GM10248 (cell line): ENCODE data around the gene AKT3.

Experiments used
- CTCF ChIA-PET: fragments of 300-600 bp; sonication (Branson Sonifier 250); formaldehyde crosslinking; extraction: SDS; loops from one replicate; lab custom pipeline; 2021; ENCODE audit warnings: antibody characterized with exemption; lab: Yijun Ruan, JAX
- POLR2A ChIA-PET: fragments of 350-650 bp; sonication (Branson Sonifier 250); formaldehyde crosslinking; extraction: SDS; loops from one replicate; lab custom pipeline; 2020; ENCODE audit warnings: antibody characterized with exemption; lab: Yijun Ruan, JAX
- DNase-seq: peaks from one replicate; pipeline ENCODE4 v3.0.0; 2012; ENCODE audit errors: extremely low spot score
- TF ChIP-seq, protein P1 (sequence below): IDR thresholded peaks from 2 replicates; pipeline ENCODE4 v1.5.1; 2012; ENCODE audit warnings: mild to moderate bottlenecking, low read depth; ENCODE audit errors: extremely low read depth, missing control alignments, control extremely low read depth

AKT3 gene

DNA sequence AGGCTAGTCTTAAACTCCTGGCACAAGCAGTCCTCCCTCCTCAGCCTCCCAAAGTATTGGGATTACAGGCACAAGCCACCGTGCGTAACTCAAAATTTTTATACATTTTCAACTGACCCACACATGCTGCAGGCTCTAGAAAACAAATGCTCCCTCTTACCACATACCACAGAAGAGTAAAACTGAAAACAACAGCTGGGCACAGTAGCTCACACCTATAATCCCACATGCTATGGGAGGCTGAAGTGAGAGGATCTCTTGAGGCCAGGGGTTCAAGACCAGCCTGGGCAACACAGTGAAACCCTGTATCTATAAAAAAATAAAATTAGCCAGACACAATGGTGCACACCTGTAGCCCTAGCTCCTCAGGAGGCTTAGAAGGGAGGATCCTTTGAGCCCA is 56.7 kb downstream of the AKT3 start:
- ChIA-PET POLR2A (no interaction called here), CTCF (interaction anchor here (1.3 to 1.5 kb wide), 2 partner anchors 9 to 10 kb away, joined by 3 to 5 read pairs; no protein-coding TSS in a partner anchor)
- TF ChIP-seq, protein P1, sequence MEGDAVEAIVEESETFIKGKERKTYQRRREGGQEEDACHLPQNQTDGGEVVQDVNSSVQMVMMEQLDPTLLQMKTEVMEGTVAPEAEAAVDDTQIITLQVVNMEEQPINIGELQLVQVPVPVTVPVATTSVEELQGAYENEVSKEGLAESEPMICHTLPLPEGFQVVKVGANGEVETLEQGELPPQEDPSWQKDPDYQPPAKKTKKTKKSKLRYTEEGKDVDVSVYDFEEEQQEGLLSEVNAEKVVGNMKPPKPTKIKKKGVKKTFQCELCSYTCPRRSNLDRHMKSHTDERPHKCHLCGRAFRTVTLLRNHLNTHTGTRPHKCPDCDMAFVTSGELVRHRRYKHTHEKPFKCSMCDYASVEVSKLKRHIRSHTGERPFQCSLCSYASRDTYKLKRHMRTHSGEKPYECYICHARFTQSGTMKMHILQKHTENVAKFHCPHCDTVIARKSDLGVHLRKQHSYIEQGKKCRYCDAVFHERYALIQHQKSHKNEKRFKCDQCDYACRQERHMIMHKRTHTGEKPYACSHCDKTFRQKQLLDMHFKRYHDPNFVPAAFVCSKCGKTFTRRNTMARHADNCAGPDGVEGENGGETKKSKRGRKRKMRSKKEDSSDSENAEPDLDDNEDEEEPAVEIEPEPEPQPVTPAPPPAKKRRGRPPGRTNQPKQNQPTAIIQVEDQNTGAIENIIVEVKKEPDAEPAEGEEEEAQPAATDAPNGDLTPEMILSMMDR = no peak
- no peak for DNase-seq

DNA sequence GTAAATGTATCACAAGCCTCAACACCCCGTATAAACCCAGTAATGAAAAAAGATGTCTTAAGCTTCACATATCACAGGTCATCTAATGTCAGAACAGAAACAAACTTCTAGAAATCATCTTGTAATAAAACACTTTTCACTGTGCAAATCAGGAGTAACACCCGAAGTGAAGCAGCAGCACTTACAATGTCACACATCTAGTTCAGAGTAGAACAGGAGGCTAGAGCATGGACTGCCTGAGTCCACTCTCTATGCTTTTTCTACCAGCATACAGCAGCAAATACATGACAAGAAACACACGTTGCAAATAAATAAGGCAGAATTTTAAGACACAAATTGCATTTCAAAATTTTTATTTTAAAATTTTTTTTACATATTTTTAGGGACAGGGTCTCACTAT is 57.2 kb downstream of the AKT3 start:
- CTCF ChIA-PET = interaction anchor here (0.8 to 1.5 kb wide), 6 partner anchors 9 to 508 kb away, joined by 3 to 5 read pairs (median 3); no protein-coding TSS in a partner anchor
- TF ChIP-seq, protein P1 = no peak
- POLR2A ChIA-PET = no interaction called here
- no peak for DNase-seq

DNA sequence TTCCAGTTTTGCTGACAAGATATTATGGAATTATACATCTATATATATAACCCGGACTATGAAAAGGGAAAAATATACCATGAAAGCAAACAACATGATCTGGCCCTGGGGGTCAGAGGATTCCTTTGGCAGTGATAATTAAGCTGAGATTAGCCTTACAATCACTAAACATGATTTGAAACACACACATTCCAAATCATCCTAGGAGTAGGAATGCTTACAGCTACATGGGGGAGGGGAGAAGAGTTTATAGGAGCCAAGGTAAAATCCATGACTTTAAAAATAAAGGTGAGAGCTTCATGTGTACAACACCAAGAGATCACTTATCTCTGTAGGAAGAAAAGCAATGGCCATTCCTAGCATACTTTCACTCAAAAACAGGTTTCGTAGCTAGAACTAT is 57.6 kb downstream of the AKT3 start:
- no peak for DNase-seq
- ChIA-PET POLR2A (no interaction called here), CTCF (interaction anchor here (0.8 to 1.5 kb wide), 6 partner anchors 9 to 508 kb away, joined by 3 to 5 read pairs (median 3); no protein-coding TSS in a partner anchor)
- TF ChIP-seq, protein P1 = no peak

DNA sequence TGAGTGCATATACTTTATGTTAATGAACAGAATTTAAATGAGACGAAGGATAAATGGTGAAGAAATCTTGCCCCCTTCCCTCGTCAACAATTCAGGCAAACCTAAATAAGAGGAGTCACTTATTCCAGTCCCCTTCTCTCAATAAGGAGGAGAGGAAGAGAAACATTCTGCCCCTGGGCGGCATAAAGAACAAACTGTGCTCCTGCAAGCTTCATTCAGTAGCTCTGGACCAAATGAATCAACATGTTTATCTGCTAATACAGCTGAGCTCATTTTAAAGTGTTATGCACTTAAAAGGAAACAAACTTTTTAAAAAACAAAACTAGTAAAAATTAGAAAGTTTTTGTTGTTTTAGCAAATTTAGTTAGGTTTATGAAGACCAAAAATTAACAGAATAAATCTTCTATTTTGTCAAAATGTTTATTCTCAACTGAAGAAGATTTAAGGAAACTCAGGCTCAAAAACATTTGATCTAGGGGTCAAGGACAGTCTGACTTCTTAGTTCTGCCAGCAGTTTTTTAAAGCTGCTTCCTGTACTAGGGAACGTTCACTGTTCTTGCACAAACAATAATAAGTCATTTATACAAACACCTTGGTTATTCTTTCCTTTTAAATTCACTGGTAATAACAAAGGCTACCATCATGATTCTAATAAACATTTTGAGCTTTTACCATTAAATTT is 58.3 kb downstream of the AKT3 start:
- TF ChIP-seq, protein P1 = no peak
- ChIA-PET POLR2A (no interaction called here), CTCF (interaction anchor here (0.8 to 1.5 kb wide), 4 partner anchors 23 to 509 kb away, joined by 3 read pairs; no protein-coding TSS in a partner anchor)
- DNase-seq = no peak

DNA sequence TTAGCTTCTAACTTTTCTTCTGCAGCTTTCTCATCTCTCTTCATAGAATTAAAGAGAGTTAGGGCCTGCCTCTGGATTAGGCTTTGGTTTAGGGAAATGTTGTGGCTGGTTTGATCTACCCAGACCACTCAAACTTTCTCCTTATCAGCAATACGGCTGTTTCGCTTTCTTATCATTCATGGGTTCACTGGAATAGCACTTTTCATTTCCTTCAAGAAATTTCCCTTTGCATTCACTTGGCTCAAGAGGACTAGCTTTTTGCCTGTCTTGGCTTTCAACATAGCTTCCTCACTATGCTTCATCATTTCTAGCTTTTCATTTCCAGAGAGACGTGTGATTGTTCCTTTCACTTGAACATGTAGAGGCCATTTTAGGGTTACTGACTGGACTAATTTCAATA is 59.6 kb downstream of the AKT3 start:
- no peak for DNase-seq
- TF ChIP-seq, protein P1 = no peak
- ChIA-PET CTCF (interaction anchor here (1.6 kb wide), 1 partner anchor 8 kb away, joined by 4 read pairs; no protein-coding TSS in a partner anchor), POLR2A (no interaction called here)

DNA sequence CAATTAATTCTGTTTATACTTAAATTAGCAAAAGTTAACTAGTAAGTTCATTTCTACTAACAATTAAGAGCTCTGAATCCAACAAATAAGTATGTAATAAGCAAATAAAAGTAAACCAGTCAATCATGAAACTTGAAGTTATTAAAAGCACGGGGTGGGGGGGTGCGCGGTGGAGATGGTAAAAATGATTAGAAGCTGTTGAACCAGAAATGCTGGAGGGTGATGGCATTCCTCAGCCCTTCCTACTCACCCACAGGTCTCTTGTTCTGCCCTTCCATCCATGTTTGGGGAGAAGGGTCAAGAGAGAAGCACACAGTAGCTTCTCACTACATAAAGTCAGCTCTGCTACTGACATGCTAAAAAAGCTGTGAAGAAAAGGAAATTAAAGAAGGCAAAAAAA is 63.5 kb downstream of the AKT3 start:
- TF ChIP-seq, protein P1 = no peak
- no peak for DNase-seq
- ChIA-PET CTCF (interaction anchor here (1.3 to 1.6 kb wide), 5 partner anchors 9 to 443 kb away, joined by 3 to 4 read pairs (median 4); no protein-coding TSS in a partner anchor), POLR2A (no interaction called here)
